GM19239 (cell line): ENCODE data around the gene BBS9.

Source experiments
- DNase-seq: peaks from one replicate; pipeline ENCODE4 v3.0.0; 2011; ENCODE audit warnings: low spot score; ENCODE audit not compliant: insufficient read length
- FAIRE-seq: peaks from 2 replicates; lab custom pipeline; 2011; peaks lifted over from hg19 to GRCh38; lab: Jason Lieb, UNC

BBS9 gene

DNA sequence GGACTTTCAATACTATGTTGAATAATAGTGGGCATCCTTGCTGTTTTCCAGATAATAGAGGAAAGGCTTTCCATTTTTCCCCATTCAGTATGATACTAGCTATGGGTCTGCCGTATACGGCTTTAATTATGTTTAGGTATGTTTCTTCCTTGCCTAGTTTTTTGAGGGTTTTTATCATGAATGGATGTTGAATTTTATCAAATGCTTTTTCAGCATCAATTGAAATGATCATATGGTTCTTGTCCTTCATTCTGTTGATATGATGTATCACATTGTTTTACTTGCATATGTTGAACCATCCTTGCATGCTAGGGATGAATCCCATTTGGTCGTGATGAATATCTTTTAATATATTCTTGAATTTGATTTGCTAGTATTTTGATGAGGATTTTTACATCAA, 11.0 kb upstream of the BBS9 start:
- DNase-seq (no peak), FAIRE-seq (peak; percentile 8)

DNA sequence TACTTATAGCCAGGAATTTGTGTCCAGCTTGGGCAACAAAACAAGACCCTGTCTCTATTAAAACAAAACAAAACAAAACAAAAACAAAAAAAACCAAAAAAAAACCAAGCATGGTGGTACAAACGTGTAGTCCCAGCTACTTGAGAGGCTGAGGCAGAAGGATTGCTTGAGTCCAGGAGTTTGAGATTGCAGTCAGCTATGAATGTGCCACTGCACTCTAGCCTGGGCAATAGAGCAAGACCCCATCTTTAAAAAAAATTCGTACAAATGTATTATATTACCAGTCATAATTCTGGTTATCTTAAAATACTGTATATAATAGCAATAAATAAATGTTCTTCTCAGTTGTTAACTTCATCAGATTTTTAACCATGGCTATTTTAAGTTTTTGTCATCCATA, 2.3 kb upstream of the BBS9 start:
- no peak for FAIRE-seq
- DNase-seq = no peak

DNA sequence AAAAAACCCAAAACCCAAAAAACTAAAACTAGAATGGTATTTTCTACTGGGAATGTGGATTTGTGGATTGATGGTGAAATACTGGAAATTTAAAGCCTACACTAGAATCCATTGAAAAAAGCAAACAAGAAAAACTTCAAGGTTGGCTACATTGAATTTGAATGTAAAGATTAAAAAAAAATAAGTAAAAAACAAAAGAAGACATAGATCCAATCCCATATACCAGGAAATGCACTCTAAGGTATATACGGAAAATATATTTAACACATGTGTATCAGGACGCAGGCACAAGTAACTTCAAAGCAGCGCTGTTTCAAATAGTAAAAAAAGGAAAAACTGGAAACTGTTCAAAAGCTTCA, 754 bp upstream of the BBS9 start:
- DNase-seq (no peak), FAIRE-seq (no peak)

DNA sequence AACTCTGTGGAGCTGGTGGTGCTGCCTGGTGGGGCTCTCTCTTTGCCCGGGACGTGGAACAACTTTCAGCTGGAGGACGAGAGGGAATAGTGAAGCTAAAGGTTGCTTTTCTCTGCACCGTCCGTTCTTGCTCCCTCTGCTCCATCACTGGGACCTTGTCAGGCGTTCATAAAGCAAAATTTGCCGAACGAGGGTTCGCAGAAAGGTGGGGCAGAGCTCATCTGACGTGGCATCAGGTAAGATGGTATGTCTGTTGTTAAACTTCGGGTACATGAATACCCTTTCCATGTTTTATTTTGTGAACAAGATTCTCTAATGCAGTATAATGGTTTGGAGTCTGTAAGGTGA, 416 bp downstream of the BBS9 start:
- DNase-seq = no peak
- FAIRE-seq = peak; percentile 47

DNA sequence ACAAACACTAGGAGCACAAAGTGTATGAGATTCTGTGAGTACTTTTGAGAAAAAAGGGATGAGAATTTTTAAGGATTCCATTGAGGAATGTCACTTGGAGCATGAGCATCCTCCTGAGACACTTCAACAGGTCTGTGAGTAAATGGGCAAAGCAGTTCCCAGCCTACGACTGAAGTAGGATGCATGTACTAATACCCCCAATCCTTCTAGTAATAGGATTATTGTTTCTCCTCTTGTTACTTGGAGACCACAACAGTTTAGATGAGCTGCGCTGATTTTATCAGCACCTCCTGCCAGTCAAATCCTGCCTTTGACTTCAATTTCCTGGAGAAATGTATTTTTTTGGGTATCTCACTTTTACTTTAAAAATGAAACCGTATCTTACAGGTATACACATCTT, 820 bp downstream of the BBS9 start:
- no peak for DNase-seq
- no peak for FAIRE-seq

DNA sequence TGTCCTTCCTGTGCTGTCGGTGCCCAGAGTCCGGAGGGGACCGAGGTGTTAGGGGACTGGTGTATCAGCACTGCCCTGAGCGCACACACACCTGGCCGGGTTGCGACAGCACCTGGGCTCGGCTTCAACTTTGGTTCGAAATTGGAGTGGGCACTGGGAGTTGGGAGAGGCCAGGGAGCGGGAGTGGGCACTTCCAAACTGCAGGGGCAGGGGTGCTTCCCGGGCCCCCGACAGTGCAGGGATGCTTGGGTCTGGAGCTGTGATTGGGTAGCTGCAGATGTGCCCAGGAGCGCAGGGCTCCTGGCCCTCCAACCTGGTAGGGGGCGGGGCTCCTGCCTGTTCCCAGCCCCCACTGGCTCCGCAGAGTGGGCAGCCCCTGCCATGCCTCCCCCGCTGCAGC, 7.7 kb downstream of the BBS9 start:
- DNase-seq (no peak), FAIRE-seq (no peak)

DNA sequence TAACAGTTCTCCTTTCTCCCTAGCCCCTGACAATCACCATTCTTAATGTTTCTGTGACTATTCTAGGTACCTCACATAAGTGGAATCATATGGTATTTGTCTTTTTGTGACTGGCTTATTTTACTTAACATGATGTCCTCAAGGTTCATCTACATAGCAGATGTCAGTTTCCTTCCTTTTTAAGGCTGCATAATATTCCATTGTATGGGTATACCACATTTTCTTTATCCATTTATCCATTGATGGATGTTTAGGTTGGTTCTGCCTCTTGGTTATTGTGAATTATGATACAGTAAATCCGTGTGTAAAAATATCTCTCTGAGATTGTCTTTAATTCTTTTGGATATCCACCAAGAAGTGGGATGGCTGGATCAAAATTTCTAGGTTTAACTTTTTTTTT, 13.2 kb downstream of the BBS9 start:
- DNase-seq (no peak), FAIRE-seq (no peak)

DNA sequence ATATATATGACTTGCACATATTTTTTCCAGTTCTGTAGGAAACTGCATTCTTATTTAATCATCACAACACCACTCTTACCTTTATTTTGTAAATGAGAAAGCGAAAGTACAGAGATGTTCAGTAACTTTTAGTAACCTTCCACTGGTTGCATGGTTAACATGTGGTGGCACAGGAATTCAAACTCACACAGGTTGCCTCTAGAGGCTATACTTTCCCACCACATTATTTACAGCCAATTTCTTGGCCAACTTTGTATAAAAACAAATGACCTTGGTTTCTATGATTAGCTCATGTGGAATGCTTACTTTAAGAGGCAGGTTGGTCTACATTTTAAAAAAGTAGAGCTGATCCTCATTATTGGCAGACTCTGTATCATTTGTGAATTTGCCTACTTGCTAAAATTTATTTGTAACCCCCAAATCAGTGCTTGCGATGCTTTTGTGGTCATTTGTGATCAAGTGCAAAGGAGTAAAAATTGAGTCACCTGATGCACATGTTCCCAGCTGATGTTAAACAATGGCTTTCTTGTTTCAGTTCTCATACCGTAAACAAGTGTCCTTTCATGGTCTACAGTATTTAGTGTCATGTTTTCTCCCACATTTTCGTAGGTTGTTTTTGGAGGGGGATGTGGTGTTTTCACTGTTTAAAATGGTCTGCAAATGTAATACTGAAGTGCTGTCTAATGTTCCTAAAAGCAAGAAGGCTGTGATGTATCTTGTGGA, 14.8 kb downstream of the BBS9 start:
- FAIRE-seq = no peak
- DNase-seq = no peak

DNA sequence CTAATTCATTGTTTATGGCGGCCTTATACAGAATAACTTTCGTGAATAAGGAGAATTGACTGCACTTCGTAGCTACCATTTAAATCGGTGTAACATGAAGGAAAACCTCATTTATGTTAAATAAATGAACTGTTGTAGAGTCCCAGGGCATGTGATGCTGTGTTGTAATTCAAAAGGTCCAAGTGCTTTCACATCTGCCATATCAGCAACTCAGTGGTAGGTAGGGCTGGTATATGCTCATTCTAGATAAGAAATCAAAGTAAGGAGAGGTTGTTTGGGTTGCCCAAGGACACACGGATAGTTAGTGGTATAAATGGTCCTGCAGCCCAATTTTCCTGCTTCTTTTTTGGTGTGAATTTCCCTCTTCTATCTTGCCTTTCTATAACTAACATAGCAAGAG, 15.8 kb downstream of the BBS9 start:
- no peak for FAIRE-seq

DNA sequence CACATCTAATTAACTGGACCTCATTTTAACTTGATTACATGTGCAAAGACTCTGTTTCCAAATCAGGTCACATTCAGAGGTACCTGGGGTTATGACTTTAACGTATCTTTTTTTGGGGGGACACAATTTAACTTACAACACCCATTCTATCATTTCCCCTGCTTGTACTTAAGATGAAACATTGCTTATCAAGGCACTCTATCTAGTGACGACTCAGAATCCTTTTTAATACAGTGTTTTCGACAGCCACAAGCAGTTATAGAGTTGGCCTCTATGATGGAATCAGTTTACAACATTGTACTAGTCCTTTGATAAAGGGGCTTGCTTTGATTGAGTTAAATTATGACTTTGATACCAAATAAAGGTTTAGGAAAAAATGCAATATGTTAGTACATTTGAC, 22.7 kb downstream of the BBS9 start:
- no peak for FAIRE-seq
- no peak for DNase-seq

More for the DNA sequence above, 15.8 kb downstream of the BBS9 start:
- no peak for DNase-seq

DNA sequence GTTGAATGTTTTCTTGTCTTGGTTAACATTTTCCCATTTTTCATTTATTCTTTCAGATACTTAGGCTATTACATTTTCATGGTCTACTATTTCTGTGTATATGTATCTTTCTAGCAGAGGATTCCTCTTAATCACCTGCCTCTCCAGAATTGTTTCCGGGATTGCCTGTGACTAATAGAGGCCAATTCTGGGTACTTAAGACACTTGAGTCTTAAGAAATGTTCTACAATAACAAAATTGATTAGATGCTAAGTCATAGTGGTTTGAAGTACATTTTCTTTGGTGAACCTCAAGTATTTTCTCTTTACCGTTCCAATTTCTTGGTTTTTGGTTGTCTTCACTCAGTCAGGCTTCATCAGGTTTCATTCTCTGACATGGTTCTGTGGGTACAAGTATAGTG, 26.4 kb downstream of the BBS9 start:
- FAIRE-seq (no peak), DNase-seq (no peak)

DNA sequence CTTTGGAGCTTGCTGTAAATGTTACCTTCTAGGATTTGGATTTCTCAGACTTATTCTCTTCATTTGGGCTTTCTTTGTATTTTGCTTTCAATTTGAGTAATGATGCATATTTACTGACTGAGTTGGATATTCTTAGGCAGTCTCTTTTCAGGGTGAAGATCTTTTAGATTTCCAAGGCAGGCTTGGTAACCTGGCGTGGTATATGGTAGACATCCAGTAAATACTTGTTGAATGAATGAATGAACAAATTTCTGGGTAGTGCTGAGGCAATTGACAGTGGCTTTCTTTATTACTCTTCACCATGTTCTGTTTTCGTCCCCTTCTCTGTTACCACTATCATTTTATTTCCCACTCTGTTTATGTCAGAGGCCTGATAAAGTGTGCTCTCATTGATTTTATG, 27.1 kb downstream of the BBS9 start:
- FAIRE-seq = no peak
- no peak for DNase-seq

DNA sequence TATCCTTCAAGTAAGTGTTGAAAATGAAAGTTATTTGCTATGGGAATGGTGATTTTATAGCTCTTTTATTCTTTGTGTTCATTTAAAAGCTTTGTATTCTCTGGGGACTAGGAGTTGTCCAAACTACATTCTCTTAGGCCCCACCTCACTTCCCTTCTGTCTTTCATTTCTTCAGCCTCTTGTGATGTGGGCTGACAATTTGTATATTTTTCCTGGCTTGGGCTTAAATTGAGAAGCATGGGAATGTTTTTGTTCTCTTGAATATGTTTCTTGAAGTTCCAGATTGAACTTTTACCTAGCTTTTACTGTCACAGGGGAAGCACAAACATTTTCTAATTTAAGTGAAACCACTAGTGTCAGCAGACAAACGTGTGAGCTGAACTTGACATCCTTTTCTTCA, 27.9 kb downstream of the BBS9 start:
- DNase-seq (no peak), FAIRE-seq (no peak)

DNA sequence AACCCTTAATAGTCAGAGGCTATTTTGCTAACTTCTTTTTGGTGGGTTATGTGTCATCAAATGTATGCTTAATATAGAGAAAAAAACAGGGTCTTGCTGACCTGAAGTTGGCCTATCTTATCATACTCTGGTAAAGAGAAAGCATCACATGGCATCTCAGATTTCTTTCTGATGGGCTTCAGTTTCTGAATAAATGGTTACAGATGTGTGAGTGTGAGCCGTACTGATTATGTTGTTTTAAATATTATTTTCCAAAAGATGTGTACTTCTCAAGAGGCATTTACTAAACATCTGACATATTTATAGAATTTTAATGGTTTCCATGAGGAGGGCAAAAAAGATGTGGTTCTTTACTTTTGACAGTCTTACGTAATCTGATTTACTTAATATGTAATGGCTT, 28.4 kb downstream of the BBS9 start:
- no peak for DNase-seq

DNA sequence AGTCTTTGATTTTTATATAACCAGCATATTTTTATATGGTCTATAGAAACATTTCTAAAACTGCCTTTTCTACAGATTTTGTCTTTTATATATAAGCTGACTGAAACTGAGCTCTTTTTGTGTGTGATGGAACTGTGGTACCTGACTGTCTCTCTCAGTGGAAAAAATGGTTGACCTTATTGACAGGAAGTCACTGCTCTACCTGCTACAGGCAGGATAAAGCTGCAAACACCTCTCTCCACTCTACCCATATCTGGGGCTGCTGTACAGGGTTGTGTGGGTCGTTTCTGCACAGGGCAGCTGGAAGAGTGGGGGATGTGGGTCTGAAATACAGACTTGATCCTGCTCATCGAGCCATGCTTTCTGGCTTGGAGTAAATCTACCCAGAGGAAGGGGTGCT, 48.5 kb downstream of the BBS9 start:
- no peak for DNase-seq
- FAIRE-seq = no peak

More for the DNA sequence above, 28.4 kb downstream of the BBS9 start:
- no peak for FAIRE-seq

DNA sequence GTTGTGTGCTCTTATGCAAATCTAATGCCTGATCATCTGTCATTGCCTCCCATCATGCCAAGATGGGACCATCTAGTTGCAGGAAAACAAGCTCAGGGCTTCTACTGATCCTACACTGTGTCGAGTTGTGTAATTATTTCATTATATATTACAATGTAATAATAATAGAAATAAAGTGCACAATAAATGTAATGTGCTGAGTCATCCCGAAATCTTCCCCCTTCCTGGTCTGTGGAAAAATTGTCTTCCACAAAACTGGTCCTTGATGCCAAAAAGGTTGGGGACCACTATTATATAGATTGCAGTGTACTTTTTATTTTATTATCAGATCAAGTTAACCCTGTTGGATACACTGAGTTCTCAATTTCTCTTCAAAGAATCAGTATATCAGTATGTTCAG, 50.2 kb downstream of the BBS9 start:
- DNase-seq (no peak), FAIRE-seq (no peak)

DNA sequence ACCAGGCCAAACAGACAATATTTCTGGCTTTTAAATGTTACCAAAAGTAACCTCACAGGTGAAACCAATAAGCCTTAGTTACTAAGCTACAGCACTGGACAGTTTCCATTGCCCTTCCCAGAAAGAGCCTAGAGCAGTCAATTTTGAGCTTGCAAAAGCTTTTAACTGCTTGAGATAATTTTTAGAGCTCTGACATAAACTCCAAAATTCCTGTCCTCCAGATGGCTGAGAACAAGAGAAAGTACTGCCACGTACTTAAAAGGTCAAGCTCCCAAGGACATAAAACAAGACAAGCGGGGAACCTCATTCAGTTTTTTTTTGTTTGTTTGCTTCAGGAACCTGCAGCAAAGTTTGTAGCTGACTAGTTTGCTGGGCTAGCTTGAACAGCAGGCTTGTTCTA, 54.1 kb downstream of the BBS9 start:
- FAIRE-seq (peak; percentile 23), DNase-seq (no peak)

DNA sequence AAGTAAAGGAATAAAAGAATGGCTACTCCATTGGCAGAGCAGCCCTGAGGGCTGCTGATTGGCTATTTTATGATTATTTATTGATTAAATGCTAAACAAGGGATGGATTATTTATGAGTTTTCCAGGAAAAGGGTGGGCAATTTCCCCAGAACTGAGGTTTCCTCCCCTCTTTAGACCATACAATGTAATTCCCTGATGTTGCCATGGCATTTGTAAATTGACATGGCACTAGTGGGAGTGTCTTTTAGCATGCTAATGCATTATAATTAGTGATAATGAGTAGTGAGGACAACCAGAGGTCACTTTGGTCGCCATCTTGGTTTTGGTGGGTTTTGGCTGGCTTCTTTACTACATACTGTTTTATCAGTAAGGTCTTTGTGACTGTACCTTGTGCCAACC, 55.5 kb downstream of the BBS9 start:
- FAIRE-seq (no peak), DNase-seq (no peak)

DNA sequence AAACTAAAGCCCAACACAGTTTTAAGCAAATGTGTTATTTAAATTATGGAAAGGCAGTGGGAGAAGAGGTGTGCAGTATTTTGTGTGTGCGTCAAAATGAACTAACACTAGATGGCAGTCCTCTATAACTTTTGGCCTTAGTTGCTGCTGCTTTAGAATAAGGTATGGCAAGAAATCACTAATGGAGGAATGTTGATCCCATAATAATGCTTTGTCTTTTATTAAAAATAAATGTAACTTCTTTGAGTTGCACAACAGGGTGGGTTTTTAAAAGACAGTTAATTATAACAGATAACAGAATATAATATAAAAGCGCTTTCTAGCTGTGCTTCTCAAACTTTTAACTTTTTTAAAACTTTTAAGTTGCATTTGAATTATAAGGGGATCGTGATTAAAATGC, 56.4 kb downstream of the BBS9 start:
- DNase-seq (no peak), FAIRE-seq (peak; percentile 80)

DNA sequence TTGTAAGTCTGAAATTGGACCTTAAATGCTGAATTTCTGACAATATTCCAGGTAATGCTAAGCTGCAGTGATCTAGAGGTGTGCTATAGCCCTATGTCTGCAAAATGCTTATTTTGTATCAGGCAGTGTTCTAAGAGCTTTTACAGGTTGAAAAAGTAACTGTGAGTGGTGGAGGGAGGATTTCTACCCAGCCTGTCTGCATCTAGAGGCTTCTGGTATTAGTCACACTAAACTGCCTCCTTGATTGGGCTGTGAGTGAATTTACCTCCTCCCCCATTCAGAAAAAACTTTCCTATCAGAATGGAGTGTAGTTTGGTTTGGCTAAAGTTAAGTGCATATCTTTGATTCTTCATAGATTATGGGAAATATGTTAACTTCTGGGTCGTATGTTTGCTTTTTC, 56.8 kb downstream of the BBS9 start:
- DNase-seq (no peak), FAIRE-seq (no peak)

DNA sequence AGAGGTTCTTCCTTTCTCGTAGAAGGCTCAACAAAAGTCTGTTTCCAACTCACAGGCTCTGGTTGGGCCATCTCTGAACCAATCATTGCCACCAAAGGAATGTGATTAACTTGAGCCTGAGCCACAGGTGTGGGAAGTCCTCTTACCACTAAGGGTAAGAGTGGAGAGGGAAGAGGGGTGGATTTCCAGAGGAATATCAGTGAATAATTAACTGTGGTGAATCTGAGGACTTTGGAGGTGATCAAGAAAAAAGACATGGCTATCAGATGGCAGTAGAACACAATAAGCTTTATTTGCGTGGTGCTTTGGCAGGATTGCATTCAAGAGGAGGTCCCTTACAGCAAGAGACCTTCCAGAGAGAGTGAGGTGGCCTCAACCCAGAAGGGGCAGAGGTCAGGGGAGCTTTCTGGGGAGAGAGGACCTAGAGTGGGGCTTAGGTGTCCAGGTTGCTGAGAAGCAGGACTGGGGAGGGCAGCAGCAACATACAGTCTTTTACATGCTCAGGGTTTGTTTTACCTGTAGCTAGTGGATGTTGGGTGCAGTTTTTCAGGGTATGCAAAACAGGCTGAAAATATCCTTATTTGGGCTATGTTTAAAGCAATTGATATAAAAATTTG, 61.4 kb downstream of the BBS9 start:
- DNase-seq = no peak
- FAIRE-seq = no peak

DNA sequence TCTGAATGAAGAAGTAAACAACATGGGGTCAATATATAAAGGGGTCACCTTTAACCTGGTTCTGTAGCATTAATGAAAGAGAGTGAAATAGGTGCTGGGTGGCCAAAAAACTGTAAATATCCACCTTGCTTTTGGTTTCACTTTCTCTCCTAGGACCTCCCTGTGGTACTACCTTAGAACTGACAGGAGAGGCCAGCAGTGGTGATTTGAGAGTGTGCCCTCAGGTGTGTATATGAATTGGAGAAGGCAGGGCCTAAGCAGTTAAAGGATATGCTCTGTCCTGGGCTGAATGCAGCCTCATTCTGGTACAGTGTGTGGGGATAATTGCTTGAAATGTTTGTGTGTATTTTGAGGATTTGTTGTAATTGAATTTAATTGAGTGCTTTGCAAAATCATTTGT, 62.0 kb downstream of the BBS9 start:
- DNase-seq = no peak
- no peak for FAIRE-seq
